ENCODE data around the gene WASHC4. TPM values are rescaled to one million over a fixed set of nuclear protein-coding genes. Genes with fewer than 3 reads are reported as not detected.
"Not testable (repeated sequence)": the region's sequence is repeated elsewhere in the genome, so short reads cannot be mapped to it uniquely, and the experiment has no call there.

The WASHC4 gene
- total and polyA plus RNA-seq, 10 of the 15 experiments (the other 5 are each of a cell fraction or from before 2014, with no cell fraction given), result 16.0 to 50.6 (median 34.0) TPM

DNA sequence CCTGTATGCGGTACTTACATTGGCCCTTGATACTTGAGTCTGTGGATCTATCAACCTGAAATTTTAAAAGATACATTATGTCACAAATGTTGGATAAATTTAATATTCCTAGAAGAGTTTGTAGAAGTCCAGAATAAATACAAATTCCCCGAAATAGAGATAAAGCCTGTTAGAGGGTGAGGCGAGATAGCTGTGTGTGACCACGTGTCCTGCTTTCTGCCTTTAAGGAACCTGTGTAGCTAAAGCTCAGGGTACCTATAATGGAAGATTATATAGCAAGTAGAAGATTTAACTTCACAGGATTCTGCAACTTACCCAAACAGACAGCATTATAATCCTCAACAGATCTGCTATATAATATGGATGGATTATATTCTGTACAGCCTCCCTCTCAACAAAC, 69.7 kb downstream of the WASHC4 start:
- BruUV-seq (replicated peaks), result no TSS peak
- peaks cover 0 to 4% of the 10 kb centered on the region in 2 experiments; a peak in 3 of 4 replicates for H3K36me3 ChIP-seq (ENCODE audit: control insufficient read depth in 2 of 2, insufficient read depth in 2 of 2, low read length in 1 of 2)
- intact Hi-C loops (cut with micrococcal nuclease; ENCODE audit: unreplicated experiment), result no loop called here
- no peaks in the 10 kb centered on the region for H3K27me3 ChIP-seq (replicated peaks in 1 of 2; ENCODE audit: control insufficient read depth in 2 of 2, insufficient read depth in 2 of 2, low read length in 1 of 2)
- H3K9me3 ChIP-seq (replicated peaks; ENCODE audit: control insufficient read depth, insufficient read depth, low read length), result no peaks in the 10 kb centered on the region
- H4K20me1 ChIP-seq (ENCODE audit: control insufficient read depth, insufficient read depth), result no peaks in the 10 kb centered on the region
- H3K9ac ChIP-seq (ENCODE audit: control insufficient read depth, insufficient read depth, low read length), result no peak overlapping the region
- no peak overlapping the region for H3K4me2 ChIP-seq (ENCODE audit: control insufficient read depth, insufficient read depth)
- ChIA-PET CTCF (no interaction called here), RAD21 (ENCODE audit: unreplicated experiment) (no interaction called here), POLR2A (interaction anchor here (0.6 kb wide), 1 partner anchor 1289 kb away, joined by 3 read pairs; no protein-coding TSS in a partner anchor), SMC1A (ENCODE audit: uncharacterized antibody, unreplicated experiment) (interaction anchor here (0.6 kb wide), 1 partner anchor 1267 kb away, joined by 3 read pairs; no protein-coding TSS in a partner anchor)
- no peaks in the 10 kb centered on the region for H3K79me2 ChIP-seq (ENCODE audit: control insufficient read depth, insufficient read depth, low read length)
- no peak overlapping the region for H3K27ac ChIP-seq (ENCODE audit: control insufficient read depth, insufficient read depth)
- in situ Hi-C loops (cut with MboI), result no loop called here
- WGBS (ENCODE audit: insufficient coverage, insufficient replicate concordance, low lambda C conversion rate, missing lambda C conversion rate), result 96% methylated on average over 4 of the region's 4 CpGs
- ATAC-seq, result no peak
- TF ChIP-seq RFX5 (IDR thresholded peaks at IDR 0.05; ENCODE audit: low read depth, low read length) (no peak), CEBPB (IDR thresholded peaks at IDR 0.05; ENCODE audit: borderline replicate concordance in 1 of 2, low read depth in 2 of 2, low read length in 2 of 2) (no peak), MEF2B (IDR thresholded peaks at IDR 0.05; ENCODE audit: partially characterized antibody, poor library complexity, severe bottlenecking) (no peak), BCL11A (IDR thresholded peaks at IDR 0.05; ENCODE audit: low read depth, low read length) (no peak), HDAC2 (IDR thresholded peaks at IDR 0.05) (no peak), SUZ12 (IDR thresholded peaks at IDR 0.05; ENCODE audit: unreplicated experiment) (no peak)
- TF ChIP-seq, protein P1, sequence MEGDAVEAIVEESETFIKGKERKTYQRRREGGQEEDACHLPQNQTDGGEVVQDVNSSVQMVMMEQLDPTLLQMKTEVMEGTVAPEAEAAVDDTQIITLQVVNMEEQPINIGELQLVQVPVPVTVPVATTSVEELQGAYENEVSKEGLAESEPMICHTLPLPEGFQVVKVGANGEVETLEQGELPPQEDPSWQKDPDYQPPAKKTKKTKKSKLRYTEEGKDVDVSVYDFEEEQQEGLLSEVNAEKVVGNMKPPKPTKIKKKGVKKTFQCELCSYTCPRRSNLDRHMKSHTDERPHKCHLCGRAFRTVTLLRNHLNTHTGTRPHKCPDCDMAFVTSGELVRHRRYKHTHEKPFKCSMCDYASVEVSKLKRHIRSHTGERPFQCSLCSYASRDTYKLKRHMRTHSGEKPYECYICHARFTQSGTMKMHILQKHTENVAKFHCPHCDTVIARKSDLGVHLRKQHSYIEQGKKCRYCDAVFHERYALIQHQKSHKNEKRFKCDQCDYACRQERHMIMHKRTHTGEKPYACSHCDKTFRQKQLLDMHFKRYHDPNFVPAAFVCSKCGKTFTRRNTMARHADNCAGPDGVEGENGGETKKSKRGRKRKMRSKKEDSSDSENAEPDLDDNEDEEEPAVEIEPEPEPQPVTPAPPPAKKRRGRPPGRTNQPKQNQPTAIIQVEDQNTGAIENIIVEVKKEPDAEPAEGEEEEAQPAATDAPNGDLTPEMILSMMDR (IDR thresholded peaks at IDR 0.05 in 2 of 3, conservative IDR thresholded peaks at IDR 0.05 in 1 of 3; ENCODE audit: control insufficient read depth in 2 of 3, extremely low read depth in 1 of 3, insufficient read depth in 1 of 3, low read depth in 3 of 3, low read length in 3 of 3), result no peak
- FAIRE-seq, result no peak
- no peak overlapping the region for H3K4me3 ChIP-seq
- H2AFZ ChIP-seq (ENCODE audit: control insufficient read depth, low read depth, low read length), result no peak overlapping the region
- no peaks in the 10 kb centered on the region for H3K4me1 ChIP-seq (ENCODE audit: control insufficient read depth, insufficient read depth, low read length)
- no peak for DNase-seq (ENCODE audit: low read depth, low spot score)

DNA sequence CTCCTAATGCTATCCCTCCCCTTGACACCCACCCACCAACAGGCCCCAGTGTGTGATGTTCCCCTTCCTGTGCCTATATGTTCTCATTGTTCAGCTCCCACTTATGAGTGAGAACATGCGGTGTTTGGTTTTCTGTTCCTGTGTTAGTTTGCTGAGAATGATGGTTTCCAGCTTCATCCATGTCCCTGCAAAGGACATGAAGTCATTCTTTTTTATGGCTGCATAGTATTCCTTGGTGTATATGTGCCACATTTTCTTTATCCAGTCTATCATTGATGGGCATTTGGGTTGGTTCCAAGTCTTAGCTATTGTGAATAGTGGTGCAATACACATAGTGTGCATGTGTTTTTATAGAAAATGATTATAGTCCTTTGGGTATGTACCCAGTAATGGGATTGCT, 71.6 kb downstream of the WASHC4 start:
- WGBS (ENCODE audit: insufficient coverage, insufficient replicate concordance, low lambda C conversion rate, missing lambda C conversion rate), result no CpG with 5 or more reads among the region's 1 CpG
- CTCF ChIA-PET; RAD21 ChIA-PET (ENCODE audit: unreplicated experiment); H3K4me1 ChIP-seq (ENCODE audit: control insufficient read depth, insufficient read depth, low read length); H3K9me3 ChIP-seq (replicated peaks; ENCODE audit: control insufficient read depth, insufficient read depth, low read length); H4K20me1 ChIP-seq (ENCODE audit: control insufficient read depth, insufficient read depth); FAIRE-seq; H3K27me3 ChIP-seq (replicated peaks in 1 of 2; ENCODE audit: control insufficient read depth in 2 of 2, insufficient read depth in 2 of 2, low read length in 1 of 2); H3K79me2 ChIP-seq (ENCODE audit: control insufficient read depth, insufficient read depth, low read length); POLR2A ChIA-PET; DNase-seq (ENCODE audit: low read depth, low spot score); H2AFZ ChIP-seq (ENCODE audit: control insufficient read depth, low read depth, low read length); H3K36me3 ChIP-seq (ENCODE audit: control insufficient read depth in 2 of 2, insufficient read depth in 2 of 2, low read length in 1 of 2); H3K4me2 ChIP-seq (ENCODE audit: control insufficient read depth, insufficient read depth); BruUV-seq (replicated peaks); SMC1A ChIA-PET (ENCODE audit: uncharacterized antibody, unreplicated experiment); in situ Hi-C loops (cut with MboI); H3K4me3 ChIP-seq; H3K9ac ChIP-seq (ENCODE audit: control insufficient read depth, insufficient read depth, low read length); intact Hi-C loops (cut with micrococcal nuclease; ENCODE audit: unreplicated experiment); ATAC-seq; H3K27ac ChIP-seq (ENCODE audit: control insufficient read depth, insufficient read depth): not testable (repeated sequence)

DNA sequence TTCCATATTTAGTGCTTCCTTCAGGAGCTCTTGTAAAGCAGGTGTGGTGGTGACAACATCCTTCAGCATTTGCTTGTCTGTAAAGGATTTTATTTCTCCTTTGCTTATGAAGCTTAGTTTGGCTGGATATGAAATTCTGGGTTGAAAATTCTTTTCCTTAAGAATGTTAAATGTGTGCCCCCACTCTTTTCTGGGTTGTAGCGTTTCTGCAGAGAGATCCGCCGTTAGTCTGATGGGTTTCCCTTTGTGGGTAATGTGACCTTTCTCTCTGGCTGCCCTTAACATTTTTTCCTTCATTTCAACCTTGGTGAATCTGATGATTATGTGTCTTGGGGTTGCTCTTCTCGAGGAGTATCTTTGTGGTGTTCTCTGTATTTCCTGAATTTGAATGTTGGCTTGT, 75.9 kb downstream of the WASHC4 start:
- DNase-seq (ENCODE audit: low read depth, low spot score); H3K27me3 ChIP-seq (replicated peaks in 1 of 2; ENCODE audit: control insufficient read depth in 2 of 2, insufficient read depth in 2 of 2, low read length in 1 of 2); H4K20me1 ChIP-seq (ENCODE audit: control insufficient read depth, insufficient read depth); CTCF ChIA-PET; H3K4me1 ChIP-seq (ENCODE audit: control insufficient read depth, insufficient read depth, low read length); FAIRE-seq; H3K9me3 ChIP-seq (replicated peaks; ENCODE audit: control insufficient read depth, insufficient read depth, low read length); intact Hi-C loops (cut with micrococcal nuclease; ENCODE audit: unreplicated experiment); SMC1A ChIA-PET (ENCODE audit: uncharacterized antibody, unreplicated experiment); in situ Hi-C loops (cut with MboI); ATAC-seq; RAD21 ChIA-PET (ENCODE audit: unreplicated experiment); POLR2A ChIA-PET; H3K79me2 ChIP-seq (ENCODE audit: control insufficient read depth, insufficient read depth, low read length); H2AFZ ChIP-seq (ENCODE audit: control insufficient read depth, low read depth, low read length); H3K27ac ChIP-seq (ENCODE audit: control insufficient read depth, insufficient read depth); H3K4me2 ChIP-seq (ENCODE audit: control insufficient read depth, insufficient read depth); H3K9ac ChIP-seq (ENCODE audit: control insufficient read depth, insufficient read depth, low read length); H3K36me3 ChIP-seq (ENCODE audit: control insufficient read depth in 2 of 2, insufficient read depth in 2 of 2, low read length in 1 of 2); BruUV-seq (replicated peaks); H3K4me3 ChIP-seq: not testable (repeated sequence)
- WGBS (ENCODE audit: insufficient coverage, insufficient replicate concordance, low lambda C conversion rate, missing lambda C conversion rate), result 71% methylated on average over 4 of the region's 4 CpGs
